ENCODE measurements around the gene MGA. TPM values are rescaled to one million over a fixed set of nuclear protein-coding genes. Genes with fewer than 3 reads are reported as not detected.

MGA gene
- total RNA-seq: 10 to 100 TPM; 25.7 to 36.2 TPM

DNA sequence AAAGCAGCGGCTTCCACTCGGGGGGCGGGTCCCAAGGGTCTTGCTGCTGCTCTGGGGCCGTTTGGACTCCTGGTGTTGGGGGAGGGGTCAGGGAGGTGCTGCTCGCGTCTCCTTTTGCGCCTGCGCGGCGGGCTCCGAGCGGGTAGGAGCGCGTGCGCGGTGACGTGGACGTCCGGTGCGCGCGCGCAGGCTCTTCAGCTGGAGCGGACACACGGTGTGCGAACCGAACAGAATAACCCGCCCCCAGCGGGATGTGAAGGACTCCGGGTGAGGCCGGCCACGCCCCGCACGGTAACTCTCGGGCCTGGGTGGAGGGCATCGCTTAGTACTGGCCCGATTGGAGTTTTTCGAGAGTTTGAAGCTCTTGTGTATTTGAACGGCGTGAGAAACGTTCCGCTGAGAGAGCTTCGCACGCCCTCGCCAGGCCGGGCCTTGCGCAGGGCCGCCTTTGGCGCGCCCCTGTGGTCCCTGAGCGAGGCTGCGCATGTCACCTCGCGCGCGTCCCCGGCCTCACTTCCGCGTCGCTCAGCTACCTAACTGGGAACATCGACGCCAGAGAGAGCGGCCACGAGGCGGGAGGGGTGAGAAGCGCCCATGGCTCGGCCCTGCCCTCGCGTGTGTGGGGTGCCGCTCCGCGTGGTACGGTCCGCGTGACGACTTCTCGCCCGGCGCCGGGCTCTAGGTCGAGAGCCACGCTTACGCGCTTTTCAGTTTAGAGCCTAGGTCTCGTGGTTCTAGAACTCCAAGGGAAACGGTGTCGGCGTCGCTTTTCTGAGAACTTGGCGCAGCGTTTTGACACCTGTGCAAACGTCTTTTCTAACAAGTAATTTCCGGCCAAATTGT lies at the start of gene MGA:
Gene MGA (plus strand): TSS at position 171 of the 843 bp plus-strand sequence.
- H3K9me3 Mint-ChIP-seq: peaks cover 0 to 5% of the 10 kb centered on the region in 2 donors
- DNase-seq (ENCODE audit: low spot score in 2 of 2) (peak; percentile 88 to 91), ATAC-seq (peak; percentile 75 to 90)
- peaks cover 27% of the 10 kb centered on the region in 2 donors for H3K36me3 Mint-ChIP-seq
- H3K27ac Mint-ChIP-seq: peak within 1 kb of the TSS; percentile 87 to 94

DNA sequence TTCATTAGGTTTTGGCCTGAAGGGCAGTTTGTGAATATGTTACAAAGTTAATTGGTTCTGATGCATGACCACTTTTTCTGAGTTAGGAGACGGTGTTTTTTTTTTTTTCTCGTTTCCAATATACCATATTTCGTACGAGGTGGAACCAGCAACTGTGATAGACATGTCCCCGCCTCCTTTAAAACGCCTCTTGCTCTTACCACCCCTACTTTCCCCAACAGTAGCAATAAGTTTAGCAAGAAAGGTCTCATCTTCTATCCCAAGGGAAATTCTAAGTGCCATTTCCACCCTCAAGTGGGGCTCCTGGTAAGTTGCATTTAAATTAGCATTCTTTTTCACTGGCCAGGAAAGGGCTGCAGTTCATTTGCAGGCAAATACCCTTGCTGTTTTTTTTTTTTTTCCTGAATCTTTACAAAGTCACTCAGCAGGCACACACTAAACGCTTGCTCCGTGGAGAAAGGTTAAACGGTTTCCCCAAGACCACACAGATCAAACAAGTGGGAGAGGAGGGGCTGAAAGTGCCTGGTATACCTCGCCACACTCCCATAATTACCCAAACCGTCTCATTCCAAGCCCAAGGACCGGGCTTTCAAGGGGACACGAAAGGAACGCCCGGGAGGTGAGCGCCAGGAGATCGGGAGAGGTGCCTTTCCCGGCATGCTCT lies 39.5 kb upstream of the MGA start:
- peak in 1 of 2 donors; percentile 21 for ATAC-seq
- Mint-ChIP-seq H3K27ac (no peak overlapping the region), H3K36me3 (peaks cover 14 to 22% of the 10 kb centered on the region in 2 donors), H3K9me3 (peaks cover 0 to 5% of the 10 kb centered on the region in 2 donors)
- DNase-seq (ENCODE audit: low spot score in 2 of 2): no peak

DNA sequence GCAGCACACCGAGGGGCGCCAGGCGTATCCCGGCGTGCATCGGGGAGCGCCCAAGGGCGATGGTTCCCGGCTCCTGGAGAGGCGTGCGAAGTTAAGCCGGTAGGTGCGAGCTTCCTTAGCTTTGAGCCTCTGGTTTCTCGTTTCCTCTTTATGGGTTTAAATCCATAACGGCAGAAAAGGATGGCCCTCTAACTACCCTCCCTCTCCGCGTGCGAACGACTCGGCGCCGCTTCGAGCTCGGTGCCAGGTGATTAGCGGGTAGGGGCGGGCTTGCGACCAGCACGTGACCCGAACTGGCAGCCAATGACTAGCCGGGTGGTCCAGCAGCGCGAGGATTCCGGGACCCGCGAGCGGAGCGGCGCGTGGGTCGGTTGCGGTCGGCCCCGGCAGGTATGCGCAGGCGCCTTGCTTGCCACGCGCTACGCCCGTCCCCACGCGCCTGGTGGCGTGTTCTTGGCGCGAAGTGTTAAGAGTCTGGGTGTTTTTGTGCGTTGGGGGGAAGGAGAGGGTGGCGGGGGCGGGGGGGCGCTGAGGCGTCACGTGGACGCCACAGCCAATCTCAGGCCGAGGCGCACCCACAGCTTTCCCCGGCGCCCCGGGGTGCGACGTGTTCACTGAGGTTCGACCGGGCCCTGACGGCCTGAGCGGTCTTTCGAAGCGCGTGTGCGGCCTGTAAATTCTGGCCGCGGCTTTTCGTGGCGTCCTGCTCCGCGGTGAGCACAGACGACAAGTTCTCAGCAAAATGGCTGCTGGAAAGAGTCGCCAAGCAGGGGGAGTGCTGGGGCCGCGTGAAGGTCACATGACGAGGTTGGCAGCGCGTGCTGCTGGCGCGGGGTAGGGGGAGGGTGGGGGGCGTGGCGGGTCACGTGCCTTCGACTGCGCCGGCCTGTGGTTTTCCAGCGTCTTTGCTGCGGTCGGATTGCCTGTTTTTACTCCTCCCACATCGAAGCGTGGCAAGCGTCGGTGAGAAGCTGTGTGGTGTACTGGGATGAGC lies 38.7 kb upstream of the MGA start:
- DNase-seq (ENCODE audit: low spot score in 2 of 2) (peak; percentile 73 to 75), ATAC-seq (peak; percentile 84 to 92)
- peaks cover 14 to 22% of the 10 kb centered on the region in 2 donors for H3K36me3 Mint-ChIP-seq
- H3K27ac Mint-ChIP-seq: peak overlapping the region; percentile 36 to 77
- H3K9me3 Mint-ChIP-seq: peaks cover 0 to 5% of the 10 kb centered on the region in 2 donors

DNA sequence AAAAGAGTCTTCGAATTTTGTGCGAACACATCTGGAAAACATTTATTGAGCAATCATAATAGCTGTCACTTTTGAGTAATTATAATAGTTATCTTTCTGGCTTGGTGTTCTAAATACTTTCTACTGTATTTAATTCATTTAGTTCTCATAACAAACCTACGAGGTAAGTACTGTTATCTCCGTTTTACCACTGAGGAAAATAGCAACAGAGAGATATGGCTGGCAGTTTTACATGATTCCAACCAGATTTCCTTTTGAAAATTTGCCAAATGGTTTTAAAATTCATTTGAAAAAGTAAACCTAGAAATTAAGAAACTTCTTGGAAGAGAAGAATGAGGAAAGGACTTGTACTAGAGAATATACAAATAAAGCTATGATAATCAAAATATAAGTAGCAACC lies 37.3 kb upstream of the MGA start:
- peaks cover 0 to 5% of the 10 kb centered on the region in 2 donors for H3K9me3 Mint-ChIP-seq
- no peak overlapping the region for H3K27ac Mint-ChIP-seq
- peaks cover 14 to 22% of the 10 kb centered on the region in 2 donors for H3K36me3 Mint-ChIP-seq
- ATAC-seq (no peak), DNase-seq (ENCODE audit: low spot score in 2 of 2) (no peak)

DNA sequence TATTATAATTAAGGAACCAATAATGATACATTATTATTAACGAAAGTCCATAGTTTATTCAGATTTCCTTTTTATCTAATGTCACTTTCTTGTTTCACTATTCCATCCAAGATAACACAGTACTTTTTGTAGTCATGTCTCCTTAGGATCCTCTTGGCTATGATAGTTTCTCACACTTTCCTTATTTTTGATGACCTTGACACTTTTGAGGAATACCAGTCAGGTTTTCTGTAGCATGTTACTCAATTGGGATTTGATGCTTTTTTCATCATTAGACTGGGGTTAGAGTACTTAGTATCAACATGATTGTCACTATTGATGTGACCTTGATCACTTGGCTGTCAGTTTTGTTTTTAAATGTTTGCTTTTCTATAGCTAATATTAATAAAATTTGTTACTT lies 33.0 kb upstream of the MGA start:
- H3K27ac Mint-ChIP-seq: no peak overlapping the region
- no peak for ATAC-seq
- H3K9me3 Mint-ChIP-seq: no peaks in the 10 kb centered on the region
- DNase-seq (ENCODE audit: low spot score in 2 of 2): no peak
- H3K36me3 Mint-ChIP-seq: peaks cover 0 to 8% of the 10 kb centered on the region in 2 donors

DNA sequence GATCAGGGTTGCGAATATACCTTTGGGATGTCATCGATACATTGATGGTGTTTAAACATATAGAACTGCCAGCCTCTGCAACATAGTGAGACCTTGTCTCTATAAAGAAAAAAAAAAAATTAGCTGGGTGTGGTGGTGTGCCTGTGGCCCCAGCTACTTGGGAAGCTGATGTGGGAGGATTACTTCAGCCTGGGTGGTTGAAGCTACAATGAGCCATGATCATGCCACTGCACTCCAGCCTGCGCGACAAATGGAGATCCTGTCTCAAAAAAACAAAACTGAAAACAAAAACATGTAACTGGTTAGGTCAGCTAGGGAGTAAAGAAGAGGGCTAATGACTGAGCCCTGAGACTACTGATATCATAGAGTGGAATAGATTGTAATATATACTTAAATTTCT lies 30.7 kb upstream of the MGA start:
- no peak overlapping the region for H3K27ac Mint-ChIP-seq
- ATAC-seq: no peak
- H3K36me3 Mint-ChIP-seq: no peaks in the 10 kb centered on the region
- H3K9me3 Mint-ChIP-seq: no peaks in the 10 kb centered on the region
- no peak for DNase-seq (ENCODE audit: low spot score in 2 of 2)

DNA sequence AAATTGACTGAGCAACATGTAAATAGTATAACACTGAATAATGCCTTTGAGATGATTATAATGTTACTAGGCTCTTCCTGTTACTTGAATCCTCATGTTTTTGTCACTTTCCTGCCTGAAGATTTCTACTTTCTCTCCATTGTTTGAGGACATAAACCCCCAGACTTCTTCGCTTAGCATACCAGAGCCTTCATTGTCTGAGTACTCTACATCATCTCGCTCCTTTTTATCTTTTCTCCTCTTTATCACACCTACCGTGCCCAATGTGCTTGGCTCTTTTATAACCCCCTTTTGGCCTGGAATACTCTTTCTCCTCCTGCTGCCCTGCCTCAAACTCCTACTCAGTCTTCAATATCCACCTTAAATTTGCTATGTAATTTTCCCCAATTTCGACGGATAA lies 30.3 kb upstream of the MGA start:
- no peak for ATAC-seq
- no peak for DNase-seq (ENCODE audit: low spot score in 2 of 2)
- H3K27ac Mint-ChIP-seq: peak overlapping the region in 1 of 2 donors; percentile 8
- no peaks in the 10 kb centered on the region for H3K36me3 Mint-ChIP-seq
- no peaks in the 10 kb centered on the region for H3K9me3 Mint-ChIP-seq

DNA sequence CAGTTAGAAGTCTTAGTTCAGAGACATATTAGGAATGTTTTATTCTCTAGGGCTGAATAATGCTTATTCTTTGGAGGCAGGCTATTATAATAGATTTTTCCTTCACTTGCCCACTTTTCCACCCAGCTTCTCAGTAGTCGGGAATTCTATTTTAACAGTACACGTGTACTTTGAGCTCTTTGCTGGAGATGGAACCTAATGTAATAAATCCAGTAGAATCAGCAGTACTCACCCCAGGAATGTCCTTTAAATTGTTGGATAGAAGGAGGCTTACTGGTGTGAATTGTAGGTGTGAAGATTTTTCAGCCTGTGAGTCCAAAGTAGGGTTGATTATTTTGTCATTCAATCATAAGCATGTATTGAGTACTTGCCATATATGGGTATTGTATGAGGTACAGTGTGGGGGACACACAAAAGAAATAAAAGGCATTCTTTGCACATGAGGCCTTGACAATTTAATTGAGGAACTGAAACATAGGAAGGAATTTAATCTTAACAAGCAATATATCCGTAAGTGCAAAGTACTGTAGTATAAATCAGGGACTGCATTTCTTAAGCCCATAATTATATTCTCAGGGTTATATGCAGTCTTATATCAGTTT lies 29.5 kb upstream of the MGA start:
- no peaks in the 10 kb centered on the region for H3K36me3 Mint-ChIP-seq
- H3K9me3 Mint-ChIP-seq: no peaks in the 10 kb centered on the region
- DNase-seq (ENCODE audit: low spot score in 2 of 2): no peak
- H3K27ac Mint-ChIP-seq: no peak overlapping the region
- no peak for ATAC-seq

DNA sequence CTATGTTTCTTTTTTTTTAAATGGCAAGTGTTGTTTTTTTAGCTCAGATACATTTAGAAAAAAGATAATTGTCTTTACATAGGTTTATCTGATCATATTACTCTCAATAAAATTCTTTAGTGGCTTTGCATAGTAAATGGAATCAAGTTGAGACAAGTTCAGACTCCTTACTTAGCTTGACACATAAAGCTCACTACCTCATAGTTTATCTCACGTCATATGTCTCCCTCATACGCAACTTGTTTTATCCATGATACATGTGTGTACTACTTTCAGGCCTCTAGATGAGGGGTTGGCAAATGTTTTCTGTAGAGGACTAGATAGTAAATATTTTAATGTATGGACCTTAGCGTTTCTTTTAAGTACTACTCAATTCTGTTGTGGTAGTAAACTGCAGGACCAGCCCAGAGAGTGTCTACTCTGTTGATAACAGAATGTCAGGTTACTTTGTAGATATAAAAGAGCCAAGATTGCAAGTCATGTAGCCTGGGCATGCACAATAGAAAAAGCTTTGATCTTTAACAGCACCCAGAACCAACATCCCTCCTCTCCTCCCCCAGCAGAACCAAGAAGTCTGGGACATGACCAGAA lies 28.2 kb upstream of the MGA start:
- ATAC-seq (no peak), DNase-seq (ENCODE audit: low spot score in 2 of 2) (no peak)
- Mint-ChIP-seq H3K36me3 (no peaks in the 10 kb centered on the region), H3K9me3 (no peaks in the 10 kb centered on the region), H3K27ac (no peak overlapping the region)

DNA sequence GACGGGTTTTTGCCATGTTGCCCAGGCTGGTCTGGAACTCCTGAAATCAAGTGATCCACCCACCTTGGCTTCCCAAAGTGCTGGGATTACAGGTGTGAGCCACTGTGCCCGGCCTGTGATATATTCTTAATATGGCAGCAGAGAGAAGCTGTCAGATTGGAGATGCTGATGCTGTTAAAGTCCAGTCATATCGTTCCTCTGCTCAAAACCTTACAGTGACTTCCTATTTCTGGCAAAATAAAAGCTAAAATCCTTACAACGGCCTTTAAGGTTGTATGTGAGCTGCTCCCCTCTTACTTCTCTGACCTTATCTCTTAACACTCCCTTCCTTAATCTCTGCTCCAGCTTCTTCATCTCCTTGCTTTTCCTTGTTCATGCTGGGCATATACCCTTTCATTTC lies 26.6 kb upstream of the MGA start:
- ATAC-seq: no peak
- no peak overlapping the region for H3K27ac Mint-ChIP-seq
- H3K9me3 Mint-ChIP-seq: no peaks in the 10 kb centered on the region
- DNase-seq (ENCODE audit: low spot score in 2 of 2): no peak
- H3K36me3 Mint-ChIP-seq: no peaks in the 10 kb centered on the region

DNA sequence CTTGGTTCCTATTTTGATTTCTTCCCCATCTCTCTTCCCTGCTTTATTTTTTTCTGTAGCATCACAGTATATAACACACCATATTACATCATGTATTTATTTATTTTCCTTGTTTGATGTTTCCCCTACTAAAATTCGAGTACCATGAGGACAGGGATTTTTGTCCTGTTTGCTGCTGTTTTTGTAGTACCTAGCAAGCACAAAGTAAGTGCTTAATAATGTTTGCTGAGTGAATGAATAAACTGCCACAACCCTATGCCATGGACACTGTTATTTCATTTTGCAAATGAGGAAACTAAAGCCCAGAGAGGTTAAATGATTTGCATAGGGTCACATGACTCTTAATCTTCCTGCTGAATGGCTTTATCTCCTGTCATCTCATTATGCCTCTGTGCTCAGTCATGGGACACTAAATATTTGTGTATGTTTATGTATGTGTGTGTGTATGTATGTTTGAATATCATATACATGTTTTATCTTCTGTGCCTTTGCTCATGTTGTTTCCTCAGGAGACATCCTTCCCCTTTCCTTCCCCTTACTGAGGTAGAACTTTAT lies 26.1 kb upstream of the MGA start:
- no peak for ATAC-seq
- no peaks in the 10 kb centered on the region for H3K9me3 Mint-ChIP-seq
- no peak overlapping the region for H3K27ac Mint-ChIP-seq

DNA sequence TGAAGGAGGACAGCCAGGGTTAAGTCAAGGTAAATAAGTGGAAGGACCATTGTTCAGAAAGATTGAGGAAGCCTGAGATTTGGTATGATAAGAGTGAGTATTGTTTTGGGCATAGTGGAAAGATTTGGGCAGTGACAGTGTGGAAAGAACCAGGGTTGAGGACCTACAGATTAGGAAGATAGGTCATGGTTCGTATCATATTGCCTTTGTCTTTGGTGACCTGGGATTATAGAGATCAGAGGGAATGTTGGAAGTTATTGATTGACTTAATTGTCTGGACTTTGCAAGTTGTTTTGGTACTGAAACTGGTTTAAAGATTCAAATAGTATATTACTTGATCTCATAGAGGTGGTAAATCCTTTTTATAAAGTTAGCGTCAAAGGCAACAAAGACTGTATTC lies 23.1 kb upstream of the MGA start:
- H3K36me3 Mint-ChIP-seq: no peaks in the 10 kb centered on the region
- DNase-seq (ENCODE audit: low spot score in 2 of 2) (no peak), ATAC-seq (no peak)

More for the DNA sequence above, 26.1 kb upstream of the MGA start:
- H3K36me3 Mint-ChIP-seq: no peaks in the 10 kb centered on the region
- DNase-seq (ENCODE audit: low spot score in 2 of 2): no peak

DNA sequence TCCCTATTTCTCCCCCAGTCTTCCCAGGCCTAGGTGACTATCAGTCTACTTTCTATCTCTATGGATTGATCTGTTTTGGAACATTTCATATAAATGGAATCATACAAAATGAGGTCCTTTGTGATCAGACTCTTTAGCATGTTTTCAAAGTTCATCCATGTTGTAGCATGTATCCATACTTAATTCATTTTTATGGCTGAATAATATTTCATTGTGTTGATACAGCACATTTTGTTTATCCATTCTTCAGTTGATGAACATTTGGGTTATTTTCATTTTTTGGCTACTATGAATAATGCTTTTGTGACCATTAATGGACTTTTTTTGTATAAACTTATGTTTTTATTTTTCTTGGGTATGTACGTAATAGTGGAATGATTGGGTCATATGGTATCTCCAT lies 19.2 kb upstream of the MGA start:
- H3K27ac Mint-ChIP-seq: no peak overlapping the region
- H3K9me3 Mint-ChIP-seq: no peaks in the 10 kb centered on the region
- ATAC-seq (no peak), DNase-seq (ENCODE audit: low spot score in 2 of 2) (no peak)
- H3K36me3 Mint-ChIP-seq: no peaks in the 10 kb centered on the region

More for the DNA sequence above, 23.1 kb upstream of the MGA start:
- no peak overlapping the region for H3K27ac Mint-ChIP-seq
- H3K9me3 Mint-ChIP-seq: no peaks in the 10 kb centered on the region

DNA sequence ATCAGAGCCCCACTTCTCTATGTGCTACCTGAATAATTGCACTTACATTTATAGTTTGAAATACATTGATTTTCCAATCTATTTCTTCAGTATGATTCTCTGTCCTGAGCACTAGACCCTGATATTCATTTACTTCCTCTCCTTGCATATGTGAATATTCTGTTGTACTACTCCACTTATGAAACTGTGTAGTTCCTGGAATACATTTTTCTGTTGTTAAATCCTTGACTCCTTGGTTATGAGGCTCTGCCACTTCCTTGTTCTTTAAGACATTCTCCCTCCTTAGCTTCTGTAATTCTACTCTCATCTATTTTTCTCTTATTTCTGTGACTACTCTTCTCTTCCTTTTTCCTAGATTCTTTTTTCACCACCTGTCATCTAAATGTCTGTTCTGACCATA lies 12.9 kb upstream of the MGA start:
- no peak for ATAC-seq
- no peak for DNase-seq (ENCODE audit: low spot score in 2 of 2)
- Mint-ChIP-seq H3K27ac (no peak overlapping the region), H3K36me3 (peaks cover 0 to 6% of the 10 kb centered on the region in 2 donors), H3K9me3 (peaks cover 0 to 7% of the 10 kb centered on the region in 2 donors)

DNA sequence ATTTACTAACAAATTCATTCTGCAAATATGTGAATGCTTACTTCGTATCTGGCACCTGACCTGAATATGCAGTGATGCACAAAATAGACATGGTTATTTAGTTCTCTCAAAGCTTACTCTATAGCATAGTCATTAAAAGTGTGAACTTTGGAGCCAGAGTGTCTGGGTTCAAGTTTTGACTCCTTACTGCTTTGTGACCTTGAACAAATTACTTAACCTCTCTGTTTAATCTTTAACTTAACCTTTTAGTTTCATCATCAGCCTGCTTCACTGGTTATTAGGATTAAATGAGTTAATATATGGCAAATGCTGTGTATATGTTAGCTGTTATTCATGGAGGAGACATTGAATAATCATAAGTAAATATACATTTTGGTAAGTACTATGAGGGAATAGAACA lies 12.1 kb upstream of the MGA start:
- ATAC-seq: no peak
- Mint-ChIP-seq H3K9me3 (peaks cover 0 to 7% of the 10 kb centered on the region in 2 donors), H3K27ac (no peak overlapping the region), H3K36me3 (peaks cover 0 to 6% of the 10 kb centered on the region in 2 donors)
- no peak for DNase-seq (ENCODE audit: low spot score in 2 of 2)

DNA sequence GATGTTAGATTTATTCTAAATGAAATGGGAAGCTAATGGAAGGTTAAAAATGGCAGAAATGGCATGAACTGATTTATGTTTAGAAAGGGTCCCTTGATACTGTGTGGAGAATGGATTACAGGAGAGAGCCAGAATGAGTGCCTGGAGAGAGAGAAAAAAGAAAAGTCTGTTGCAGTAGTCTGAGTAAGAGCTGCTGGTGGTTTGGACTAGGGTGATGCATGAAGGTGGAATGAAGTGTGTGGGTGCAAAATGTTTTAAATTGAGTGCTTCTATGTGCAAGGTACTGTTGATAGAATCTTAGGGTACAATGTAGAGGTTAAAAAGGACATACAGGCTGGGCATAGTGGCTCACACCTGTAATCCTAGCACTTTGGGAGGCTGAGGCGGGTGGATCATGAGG lies 11.4 kb upstream of the MGA start:
- ATAC-seq (no peak), DNase-seq (ENCODE audit: low spot score in 2 of 2) (no peak)
- Mint-ChIP-seq H3K36me3 (peaks cover 0 to 6% of the 10 kb centered on the region in 2 donors), H3K27ac (no peak overlapping the region), H3K9me3 (peaks cover 0 to 7% of the 10 kb centered on the region in 2 donors)
